ENCODE data around the gene RNF166.
A peak's percentile ranks its signal among the peaks of the same experiment; 100 is the strongest.

Gene RNF166, protein sequence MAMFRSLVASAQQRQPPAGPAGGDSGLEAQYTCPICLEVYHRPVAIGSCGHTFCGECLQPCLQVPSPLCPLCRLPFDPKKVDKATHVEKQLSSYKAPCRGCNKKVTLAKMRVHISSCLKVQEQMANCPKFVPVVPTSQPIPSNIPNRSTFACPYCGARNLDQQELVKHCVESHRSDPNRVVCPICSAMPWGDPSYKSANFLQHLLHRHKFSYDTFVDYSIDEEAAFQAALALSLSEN

DNA sequence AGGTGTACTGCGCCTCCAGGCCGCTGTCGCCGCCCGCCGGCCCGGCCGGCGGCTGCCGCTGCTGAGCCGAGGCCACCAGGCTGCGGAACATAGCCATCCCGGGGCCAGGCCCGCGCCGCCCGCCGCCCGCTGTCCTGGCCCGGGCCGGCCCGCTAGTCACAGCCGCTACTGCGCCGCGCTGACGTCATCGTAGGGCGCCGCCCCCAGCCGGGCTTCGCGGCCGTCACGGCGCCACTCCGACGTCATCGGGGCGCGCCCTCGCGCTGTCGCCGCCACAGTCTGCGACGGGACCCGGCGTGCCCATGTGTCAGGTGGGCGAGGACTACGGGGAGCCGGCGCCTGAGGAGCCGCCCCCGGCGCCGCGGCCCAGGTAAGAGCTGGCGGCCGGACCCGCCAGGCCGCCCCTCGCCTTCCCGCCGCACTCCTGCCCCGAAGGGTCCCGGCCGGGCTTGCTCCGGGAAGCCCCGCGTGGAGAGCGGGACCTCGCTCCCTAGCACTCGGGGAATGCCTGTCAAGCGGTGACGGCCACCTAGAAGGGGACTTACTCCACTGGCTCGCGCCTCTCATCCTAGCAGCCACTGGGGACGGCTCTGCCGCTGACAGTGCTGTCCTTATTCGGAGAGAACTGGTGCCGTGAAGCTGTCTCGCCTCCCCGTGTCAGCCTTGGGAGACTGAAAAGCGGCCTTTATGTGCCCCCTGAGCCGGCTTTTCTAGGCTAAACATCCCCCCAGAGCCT lies at the start of gene RNF166, which contains the start of gene CTU2:
TSS of gene RNF166 (minus strand) at position 180 of the 736 bp plus-strand sequence. CDS start at position 97, 83 bp downstream.
TSS of gene CTU2 (plus strand) at position 275 of the 736 bp plus-strand sequence. CDS start at position 303, 28 bp downstream.
- peak; percentile 76 for DNase-seq (ENCODE audit: low spot score)

DNA sequence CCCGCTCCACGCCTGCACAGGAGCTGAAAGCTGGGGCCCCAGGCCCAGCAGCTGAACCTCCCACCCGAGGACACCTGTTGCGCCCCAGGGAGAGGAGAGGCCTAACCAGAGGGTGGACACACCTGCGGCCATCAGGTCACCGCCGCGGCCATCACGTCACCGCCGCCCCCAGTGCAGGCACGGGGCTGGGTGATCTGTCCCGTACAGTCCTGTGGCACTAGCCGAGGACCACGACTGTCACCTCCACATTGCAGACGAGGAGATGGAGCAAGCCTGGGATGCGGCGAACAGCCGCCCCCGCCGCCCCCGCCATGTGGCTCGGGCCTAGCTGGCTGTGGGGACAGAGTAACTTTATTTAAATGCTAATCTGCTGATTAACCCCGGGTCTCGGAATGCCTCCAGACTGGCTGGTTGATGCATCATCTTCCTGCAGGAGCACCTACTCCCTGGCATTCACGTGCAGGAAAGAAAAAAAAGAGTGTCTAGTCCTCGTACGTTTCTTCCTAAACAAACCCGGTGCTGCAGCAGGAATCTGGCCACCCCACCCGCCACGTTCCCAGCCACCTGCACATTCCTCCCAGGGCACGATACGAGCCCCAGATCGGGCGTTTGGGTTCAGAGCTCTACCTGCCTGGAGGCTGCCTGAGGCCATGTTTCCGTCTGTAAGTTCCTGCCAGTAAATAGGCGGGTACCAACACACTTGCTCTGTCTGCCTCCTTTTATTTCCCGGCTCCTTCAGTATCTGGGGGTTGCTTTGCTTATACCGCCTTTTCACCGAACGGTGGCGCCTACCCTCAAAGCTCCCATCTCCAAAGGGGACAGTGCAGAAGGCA lies 48.9 kb upstream of the RNF166 start:
- DNase-seq (ENCODE audit: low spot score) = no peak

DNA sequence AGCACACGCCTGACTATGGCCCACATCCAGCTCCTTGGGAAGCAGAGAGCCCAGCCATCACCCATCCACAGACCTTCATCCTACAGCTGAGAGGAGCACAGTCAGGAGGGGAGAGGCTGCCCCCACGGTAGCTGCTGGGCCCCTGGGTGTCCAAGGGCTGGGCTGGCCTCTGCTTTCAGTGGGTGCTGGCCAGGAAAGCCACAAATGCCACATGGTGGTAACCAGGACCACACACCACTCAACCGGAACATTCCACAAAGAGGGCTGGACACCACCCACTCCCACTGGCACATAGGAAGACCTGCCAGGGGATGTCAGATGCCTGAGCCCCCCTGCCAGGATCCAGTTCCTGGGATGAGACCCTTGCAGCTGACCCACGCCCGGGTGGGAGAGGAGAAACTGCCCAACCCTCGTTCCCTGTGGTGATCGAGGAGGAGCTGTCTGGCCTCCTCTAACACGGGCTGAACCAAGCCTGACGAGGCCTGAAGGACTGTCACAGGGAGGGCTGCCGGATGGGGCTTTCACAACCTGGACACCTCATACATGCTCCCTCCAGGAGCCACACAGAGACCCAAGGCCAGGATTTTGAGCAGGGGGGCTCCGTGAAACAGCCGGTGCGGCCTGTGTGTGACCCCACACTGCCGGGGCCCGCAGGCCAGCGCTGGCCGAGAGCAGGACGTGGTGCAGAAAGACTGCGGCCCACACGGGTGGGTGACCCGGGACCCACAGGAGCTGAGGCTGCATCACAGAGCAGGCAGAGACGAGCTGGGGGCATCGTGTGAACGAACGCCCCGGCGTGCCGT lies 48.1 kb upstream of the RNF166 start:
- DNase-seq (ENCODE audit: low spot score) = no peak

DNA sequence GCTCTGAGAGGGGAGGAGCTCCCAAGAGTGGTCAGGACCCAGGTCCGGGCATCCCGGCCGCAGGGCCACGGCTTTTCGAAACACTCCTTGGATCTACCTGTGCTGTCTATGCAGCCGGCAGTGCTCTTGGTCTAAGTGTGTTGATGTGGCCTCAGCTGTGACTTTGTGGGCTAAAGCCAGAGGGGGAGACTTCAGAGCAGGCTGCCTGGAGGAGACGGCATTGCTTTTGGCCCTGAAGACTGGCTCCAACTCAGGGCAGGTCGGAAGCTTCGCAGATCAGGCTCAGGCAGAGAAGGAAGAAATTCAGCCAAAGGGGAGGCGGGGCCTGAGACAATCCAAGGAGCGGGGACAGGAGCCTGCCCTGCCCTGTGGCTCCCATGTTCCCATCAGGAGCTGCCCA lies 47.4 kb upstream of the RNF166 start:
- DNase-seq (ENCODE audit: low spot score) = no peak

DNA sequence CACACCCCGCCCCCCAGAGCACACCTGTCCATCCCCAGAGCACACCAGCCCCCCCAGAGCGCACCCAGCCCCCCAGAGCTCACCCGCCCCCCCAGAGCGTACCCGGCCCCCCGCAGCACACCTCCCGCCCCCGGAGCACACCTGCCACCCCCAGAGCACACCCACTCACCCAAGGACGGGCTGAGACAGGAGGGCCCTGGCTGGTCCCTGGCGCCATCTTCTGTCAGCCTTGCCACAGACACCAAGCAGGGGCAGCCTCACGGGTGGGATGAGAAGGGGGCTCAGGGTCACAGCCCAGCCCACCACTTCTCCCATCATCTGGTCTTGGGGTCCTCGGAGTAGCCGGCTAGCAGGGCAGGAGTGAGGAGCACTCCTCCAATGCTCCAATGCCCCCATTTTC lies 47.0 kb upstream of the RNF166 start:
- DNase-seq (ENCODE audit: low spot score) = no peak

DNA sequence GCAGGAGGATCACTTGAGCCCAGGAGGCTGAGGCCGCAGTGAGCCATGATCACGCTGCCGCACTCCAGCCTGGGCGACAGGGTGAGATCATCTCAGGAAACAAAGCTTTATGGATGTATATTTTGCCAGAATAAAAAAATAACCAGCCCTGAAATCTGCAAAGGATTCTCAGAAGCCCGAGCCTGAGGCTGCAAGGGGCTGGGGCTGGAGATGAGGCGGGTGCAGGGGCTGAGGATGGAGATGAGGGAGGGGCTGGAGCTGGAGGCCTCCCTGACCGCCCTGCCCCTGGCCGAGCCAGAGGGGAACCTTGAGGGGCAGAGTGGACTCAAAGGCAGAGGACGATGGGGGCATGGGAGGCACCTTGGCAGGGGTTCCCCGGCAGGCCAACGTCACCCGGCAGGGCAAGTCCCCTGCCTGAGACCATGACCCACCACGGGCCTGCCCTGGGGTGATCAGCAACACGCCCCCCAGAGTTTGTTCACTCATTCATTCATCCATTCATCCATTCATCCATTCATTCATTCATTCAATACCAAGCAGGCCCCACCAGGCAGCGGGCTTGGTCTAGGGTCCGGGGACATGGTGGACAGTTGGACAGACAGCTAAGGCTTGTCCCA lies 46.3 kb upstream of the RNF166 start:
- DNase-seq (ENCODE audit: low spot score) = no peak

DNA sequence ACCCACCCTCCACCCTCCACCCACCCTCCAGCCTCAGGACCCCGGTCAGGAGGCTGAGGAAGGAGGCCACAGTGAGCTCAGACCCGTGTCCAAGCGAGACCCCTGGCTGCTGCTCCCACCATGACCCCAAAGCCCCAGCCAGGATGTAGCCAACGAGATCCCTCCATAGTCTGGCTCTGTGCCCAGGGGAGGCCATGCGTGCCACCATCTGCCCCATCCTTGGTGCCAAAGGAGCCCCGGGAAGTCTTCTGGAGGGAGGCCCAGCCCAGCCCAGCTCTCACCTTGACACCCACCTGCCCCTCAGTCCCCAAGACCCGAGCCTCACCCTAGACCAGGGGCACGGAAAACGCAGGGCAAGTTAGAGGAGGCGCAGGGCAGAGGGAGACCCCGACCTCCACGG lies 44.6 kb upstream of the RNF166 start:
- DNase-seq (ENCODE audit: low spot score) = no peak

DNA sequence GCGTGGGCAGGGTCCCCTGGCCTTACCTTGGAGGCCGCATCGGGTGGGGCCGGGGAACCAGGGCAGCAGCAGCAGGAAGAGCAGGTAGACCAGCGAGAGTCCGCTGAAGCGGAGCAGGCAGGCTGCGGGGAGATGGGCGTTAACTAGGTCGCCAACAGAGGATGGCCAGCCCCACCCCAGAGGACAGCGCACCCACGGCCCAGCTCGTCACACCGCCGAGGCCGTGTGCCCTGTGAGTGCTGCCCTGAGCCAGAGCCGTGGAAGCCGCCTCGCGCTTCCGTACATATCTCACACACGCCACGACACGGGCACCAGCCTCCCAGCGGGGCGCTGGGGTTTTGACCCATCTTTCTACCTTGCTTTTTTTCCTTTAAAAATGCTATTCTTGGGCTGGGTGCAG lies 43.1 kb upstream of the RNF166 start:
- no peak for DNase-seq (ENCODE audit: low spot score)

DNA sequence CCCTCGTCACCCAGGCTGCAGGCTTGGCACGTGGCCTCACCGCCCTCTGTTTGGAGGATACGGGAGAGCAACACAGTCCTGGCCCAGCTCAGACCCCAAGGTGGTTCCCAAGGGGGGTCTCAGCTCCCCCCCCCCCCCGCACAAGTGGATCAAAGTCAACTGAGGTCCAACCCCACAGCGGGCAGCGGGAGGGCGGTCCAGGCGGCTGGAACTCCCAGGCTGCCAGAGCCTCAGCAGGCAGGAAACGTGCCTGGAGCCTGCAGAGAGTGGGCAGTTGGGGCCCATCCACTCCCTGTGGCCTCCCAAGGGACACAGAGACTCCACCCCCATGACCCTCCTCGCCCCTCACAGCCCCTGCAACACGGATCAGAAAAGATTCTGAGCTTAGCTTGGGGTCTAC lies 42.2 kb upstream of the RNF166 start:
- no peak for DNase-seq (ENCODE audit: low spot score)

DNA sequence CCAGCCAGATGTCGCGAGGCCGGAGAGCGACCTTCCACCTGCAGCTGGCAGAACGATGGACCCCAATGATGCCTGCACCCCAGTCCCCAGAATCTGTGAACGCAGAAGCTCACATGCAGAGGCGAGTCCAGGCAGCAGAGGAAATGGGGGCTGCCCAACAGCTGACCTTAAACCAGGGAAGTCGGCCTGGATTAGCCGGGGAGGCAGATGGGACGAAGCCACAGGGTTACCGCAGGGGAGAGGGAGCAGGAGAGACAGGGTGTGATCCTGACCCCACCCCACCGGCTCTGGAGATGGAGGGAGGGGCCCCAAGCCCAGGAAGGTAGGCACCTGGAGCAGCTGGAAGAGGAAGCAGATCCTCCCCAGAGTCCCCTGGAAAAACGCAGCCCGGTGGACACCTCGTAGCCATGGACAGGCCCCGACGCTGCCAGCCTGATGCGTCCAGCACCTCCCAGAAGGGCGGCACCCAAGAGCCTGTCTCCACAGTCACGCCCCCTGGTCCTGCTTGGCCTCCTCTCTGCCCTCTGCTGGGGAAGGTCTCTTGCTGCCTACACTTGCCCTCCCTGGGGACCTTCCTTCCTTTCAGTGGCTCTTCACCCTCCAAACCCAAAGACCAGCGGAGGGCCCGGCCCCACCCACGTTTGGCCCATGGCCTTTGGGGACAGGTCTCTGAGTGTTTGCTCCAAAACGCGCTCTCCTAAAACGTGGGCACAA lies 41.5 kb upstream of the RNF166 start:
- peak; percentile 35 for DNase-seq (ENCODE audit: low spot score)

DNA sequence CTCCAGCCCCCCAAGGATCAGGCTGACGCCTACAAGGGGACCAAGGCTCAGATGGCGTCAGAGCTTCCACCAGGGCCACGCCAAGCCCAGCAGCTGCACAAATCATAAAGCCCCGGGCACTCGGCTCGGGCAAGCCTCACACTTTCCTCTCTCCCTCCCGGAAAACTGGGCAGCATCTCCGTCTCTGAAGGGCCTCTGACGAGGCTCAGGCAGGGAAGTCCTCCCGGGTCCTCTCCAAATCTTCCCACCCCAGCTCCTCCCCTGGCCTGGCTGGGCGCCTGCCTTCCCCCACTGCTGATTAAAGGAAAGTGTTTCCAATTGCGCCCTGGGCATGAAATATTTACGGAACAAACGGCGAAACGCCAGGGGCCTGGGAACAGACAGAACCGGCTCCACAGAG lies 40.3 kb upstream of the RNF166 start:
- no peak for DNase-seq (ENCODE audit: low spot score)

DNA sequence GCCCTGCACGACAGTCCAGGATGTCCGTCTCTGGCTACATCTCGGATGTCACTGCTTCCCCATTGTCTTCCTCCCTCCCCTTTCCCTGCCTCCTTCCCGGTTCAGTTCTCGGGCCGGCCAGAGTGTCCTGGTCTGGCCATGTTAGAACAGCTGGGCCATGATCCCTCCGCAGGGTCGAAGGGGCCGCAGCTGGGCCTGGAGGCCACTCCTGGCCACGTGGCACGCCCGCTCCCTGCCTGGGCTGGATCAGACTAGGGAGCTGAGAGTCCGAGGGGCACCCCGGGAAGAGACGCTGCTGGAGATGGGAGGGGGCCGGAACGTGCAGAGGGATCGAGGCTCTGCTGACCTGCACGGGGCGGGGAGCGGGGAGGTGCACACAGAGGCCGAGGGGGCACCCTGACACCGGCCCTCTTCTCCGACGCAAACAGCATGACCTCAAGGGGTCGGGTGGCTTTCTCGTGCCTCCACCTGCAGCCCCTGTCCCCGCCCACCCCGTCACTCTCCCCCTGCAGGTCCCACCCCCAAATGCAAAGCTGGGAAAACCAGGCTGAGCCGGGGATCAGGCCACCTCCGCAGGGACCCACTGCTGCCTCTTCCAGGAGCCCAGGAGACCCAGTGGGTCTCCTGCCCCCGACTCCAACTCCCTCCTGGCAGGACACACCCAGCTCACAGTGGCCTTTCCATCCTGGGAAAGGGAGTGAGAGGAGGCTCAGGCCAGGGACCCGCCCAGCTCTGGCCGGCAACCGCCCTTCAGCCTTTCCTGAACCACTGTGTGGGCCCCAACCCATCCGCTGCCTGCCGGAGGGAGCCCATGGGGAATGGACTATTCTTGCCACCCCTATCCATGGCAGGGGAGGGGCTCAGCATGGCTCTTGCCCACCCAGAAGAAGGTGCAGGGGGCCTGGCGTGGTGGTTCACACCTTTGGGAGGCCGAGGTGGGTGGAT lies 38.6 kb upstream of the RNF166 start:
- no peak for DNase-seq (ENCODE audit: low spot score)

DNA sequence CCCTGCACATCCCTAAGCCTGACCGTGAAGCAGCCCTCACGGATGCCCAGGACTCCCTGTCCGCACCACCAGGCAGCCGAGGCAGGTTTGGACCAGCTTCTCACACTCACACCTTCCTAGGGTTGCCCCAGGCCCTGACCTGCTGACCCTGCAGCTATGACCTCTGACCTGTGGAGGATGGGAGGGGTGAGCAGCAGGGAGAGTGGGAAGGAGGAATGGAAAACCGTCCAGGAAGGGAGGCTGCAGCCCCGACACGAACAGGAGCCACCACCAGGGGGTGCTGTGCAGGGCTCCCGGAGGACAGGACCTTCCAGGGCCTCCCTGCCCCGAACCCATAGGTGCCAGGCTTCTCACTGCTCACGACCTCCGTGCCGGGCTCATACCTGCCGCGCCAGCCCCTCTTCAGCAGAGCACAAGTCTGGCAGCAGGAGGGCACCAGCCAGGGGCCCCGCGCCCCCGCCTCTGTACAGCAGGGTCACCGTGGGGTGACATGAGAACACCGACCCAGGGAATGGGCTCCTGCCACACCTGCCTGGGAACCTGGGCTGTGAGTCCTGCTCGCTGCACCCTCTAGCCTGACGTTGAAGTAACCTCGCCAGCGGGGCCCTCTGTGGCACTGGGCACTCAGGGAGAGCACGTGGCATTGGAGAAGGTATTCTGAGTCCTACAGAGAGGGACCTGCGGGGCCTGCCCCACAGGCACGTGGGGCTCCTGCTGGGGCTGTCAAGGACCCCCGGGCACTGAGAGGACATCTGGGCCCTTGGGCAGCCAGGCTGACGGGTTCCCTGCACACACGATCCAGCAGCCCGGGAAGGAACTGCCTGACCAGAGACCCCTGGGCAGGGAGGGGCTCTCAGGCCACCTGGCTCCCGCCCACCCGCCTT lies 37.7 kb upstream of the RNF166 start:
- DNase-seq (ENCODE audit: low spot score) = peak; percentile 39

DNA sequence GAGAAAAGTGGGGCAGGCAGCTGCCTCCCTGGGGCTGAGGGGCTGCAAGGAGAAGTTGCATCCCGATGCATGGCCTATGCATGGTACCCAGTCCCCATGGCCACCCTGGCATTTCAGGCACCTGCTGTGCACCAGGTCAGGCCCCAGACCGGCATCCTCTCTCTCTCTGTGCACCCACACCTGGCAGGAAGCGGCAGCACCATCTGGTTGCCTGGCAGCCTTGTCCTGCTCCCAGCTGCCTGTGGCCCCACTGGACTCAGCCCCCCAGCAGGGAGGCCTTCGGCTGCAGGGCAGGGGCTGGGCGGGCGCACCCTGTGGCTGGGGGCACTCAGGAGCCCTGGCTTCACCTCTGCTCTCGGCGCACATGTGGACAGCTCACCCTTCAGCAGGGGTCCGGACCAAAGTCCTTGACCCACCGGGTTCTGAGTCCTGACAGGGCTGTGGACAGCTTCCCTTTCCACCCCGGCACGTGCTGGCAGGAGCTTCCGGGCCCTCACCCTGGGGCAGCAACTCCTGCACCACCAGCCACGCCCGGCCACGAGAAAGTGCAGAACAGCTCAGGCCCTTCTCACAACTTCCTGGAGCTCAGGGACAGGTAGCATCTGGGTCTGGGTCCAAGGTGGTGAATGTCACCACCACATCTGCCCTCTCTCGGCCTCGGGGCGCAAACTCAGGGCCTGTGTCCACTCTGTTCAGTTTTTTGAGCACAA lies 36.8 kb upstream of the RNF166 start:
- no peak for DNase-seq (ENCODE audit: low spot score)

DNA sequence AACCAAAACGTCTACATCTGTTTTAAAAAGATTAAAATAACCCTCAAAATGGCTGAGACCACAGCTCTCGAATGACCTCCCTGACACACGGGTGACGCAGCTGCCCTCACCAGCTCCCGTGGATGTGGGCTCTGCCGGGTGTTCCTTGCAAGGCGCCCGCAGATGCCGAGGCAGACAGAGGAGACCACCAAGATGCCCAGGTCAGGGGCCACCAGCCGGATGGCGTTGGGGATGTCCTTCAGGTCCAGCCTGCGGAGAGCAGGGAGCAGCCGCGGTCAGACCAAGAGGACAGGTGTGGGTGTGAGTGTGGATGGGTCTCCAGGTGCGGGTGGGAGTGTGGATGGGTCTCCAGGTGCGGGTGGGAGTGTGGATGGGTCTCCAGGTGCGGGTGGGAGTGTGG lies 35.2 kb upstream of the RNF166 start:
- no peak for DNase-seq (ENCODE audit: low spot score)

DNA sequence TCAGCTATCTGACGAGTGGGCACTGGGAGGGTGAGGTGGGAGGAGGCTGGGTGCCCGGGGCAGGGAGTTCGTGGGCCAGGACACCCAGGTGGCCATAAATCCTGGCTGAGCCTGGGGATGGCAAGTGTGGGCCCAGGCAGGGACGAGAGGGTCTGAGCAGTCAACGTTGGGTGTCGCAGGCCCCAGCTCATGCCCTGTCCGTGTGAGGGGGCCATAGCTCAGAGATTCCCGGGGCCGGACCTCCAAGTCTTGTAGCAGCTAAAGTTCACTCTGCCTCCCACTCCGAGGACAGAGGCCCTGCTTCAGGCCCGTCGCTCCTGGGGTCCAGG lies 34.5 kb upstream of the RNF166 start:
- DNase-seq (ENCODE audit: low spot score) = no peak

DNA sequence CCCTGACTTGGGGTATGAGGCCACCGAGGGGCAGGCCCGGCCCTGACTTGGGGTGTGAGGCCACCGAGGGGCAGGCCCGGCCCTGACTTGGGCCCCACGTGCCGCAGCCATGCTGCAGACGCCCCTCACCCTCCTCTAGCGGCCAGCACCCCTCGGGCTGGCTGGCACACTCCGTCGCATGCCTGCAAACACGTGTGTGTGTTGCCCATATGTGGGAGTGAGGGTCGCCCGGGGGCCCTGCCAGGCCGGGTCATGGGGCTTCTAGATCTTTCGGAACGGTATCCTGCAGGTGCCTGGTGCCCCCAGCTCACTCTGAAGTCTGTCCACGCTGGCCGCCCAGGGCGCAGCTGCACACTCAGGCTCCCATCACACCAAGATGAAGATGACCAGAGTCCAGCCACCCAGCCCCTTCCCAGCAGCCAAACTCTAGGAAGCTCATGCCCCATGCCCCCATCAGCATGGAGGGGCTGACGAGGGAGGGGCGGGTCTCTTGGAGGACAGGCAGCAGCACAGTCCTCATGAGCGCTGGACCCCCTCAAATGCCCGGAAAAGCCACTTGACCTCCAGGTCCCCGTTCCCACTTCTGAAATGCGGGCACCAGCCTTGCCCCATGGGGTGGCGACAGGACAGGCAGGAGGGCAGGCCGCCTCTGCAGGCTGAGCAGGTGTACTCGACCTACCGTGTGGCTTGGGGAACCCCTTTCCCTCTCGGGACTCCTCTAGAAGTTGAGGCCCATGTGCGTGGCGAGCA lies 33.9 kb upstream of the RNF166 start:
- DNase-seq (ENCODE audit: low spot score) = no peak

Data from COLO829 (cell line).